ENCODE data around the gene C3orf70.

The C3orf70 gene

DNA sequence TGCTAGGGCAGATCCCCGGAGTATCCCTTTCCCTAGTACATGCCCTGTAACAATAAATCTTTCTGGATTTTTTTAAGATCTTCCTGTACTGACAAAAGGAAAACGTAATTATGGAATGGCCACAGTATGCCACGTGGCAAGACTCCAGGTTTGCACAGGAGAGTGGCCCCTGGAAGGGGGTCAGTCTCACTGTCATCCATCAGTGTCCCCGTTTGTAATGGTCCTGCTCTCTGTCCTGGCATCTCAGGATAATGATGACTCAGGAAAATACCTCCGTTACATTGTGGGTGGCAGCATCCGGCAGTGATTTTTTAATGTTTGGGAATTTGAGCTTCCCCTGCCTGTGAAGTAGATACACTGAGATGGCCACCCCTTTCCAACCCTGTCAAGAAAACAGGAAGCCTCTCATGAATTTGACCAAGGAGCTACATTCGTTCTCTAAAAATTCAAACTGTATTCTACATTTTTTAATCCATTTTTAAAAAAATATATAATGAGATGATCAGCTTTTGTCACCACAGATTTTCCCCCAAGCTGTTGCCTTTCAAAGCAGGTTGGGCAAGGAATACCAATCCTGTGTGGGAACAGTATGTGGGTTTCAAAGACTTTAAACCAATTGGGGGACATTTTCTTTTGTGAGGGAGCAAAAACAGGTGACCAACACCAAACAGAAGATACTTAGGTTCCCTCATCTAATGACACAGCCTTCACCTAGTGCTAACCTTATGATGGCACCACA lies 110.4 kb downstream of the C3orf70 start:
- no peak for DNase-seq

DNA sequence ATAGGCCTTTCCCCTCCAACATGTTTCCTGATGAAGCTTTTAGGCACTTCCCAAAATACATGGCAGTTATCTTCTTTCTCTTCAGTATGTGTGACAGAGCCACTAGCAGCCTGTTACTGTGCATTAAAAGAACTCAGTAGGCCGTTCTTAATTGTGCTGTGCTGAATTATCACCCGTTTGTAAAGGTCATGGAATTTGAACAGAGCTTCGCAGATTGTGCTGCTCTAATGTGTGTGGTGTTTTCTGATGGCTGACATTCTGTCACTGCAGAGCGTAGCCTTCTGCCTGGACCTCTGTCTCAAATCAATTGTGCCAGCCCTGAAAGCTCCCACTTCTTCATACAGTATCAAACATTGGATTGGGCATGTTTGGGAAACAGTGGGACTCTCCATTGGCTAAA lies 111.3 kb downstream of the C3orf70 start:
- no peak for DNase-seq

DNA sequence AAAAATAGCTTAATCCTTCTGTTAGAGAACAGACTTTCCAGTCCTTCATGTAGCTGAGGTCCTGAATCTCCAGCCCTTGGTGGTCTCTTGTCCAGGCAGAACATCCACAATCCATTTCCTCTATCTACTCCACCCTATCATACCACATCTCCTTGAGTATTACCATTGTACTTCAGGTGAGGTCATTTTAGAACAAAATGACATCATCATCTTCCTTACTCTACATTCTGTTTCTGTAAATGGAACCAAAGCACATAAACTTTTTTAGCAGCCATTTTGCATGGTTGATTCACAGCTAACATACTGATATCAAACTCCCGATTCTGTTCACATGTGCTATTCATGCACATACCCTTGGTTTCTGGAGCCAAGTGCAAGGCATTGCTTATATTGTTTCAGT lies 112.4 kb downstream of the C3orf70 start:
- DNase-seq: no peak

DNA sequence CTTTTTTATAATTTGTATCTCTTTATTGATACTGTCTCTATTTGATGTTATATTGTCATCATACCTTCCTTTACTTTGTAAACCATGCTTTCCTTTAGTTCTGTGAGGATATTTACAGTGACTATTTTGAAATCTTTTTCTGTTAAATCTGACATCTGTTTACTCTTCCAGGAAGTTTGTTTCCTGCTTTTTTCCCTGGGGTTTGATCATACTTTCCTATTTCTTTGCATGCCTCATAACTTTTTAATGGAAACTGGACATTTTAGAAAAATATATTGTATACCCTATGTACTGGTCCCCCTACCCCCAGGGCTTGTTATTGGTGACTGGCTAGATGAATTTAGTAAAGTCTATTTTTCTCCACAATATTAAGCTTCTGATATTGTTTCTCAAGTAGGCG lies 115.1 kb downstream of the C3orf70 start:
- DNase-seq: no peak

DNA sequence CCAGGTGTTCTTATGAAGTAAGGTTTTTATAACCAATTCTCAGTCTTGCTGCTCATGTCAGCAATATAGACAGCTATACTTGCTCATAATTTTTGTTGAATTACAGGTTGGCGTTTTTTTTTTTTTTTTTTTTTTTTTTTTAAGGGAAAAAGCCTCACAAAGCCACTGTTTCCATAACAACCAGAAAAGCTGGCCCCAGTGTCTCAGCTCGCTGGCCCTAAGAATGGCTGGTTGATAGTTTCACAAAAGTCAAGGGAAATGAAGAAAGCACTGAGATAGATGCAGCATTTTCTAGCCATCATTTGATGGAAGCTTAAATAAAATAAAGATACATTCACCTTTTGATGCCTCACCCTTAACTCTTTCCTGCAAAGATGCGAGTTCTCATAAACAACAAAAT lies 121.9 kb downstream of the C3orf70 start:
- DNase-seq: no peak

DNA sequence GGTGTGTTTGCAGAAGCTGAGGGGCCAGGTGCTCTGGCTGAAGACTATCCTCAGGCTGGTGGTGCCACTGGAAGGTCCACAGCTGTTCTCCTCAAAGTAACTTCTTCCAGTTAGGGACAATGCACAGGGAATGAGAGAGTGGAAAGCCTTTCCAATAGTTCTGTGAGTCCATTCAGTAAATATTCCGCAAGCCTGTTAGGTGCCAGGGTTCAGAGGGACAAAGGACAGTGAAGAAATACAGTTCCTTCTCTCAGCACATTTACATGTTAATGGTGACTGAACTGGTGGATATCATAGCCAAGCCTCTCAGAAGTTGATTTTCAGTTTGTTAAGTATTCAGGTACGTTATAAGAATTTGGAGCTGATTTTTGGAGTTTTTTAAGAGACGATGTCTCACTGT lies 122.5 kb downstream of the C3orf70 start:
- DNase-seq: no peak

DNA sequence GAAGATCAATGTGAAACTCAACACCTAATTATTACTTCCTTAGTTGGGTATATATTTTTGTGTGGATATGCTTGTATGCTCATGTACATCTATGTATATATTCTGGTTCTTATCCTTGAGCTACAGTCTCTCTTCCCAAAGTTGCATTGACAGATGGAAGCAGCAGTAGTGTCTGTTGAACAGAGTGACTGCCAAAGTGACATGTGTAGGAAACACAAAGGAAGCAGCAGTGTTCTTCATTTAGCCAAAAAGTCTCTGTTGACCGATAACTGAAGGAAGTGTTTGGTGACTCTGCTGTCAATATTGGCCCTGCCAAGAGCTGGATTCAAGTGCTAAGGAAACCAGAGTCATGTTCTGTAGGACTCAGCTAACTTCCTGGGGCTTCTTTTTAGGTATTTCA lies 123.8 kb downstream of the C3orf70 start:
- no peak for DNase-seq

DNA sequence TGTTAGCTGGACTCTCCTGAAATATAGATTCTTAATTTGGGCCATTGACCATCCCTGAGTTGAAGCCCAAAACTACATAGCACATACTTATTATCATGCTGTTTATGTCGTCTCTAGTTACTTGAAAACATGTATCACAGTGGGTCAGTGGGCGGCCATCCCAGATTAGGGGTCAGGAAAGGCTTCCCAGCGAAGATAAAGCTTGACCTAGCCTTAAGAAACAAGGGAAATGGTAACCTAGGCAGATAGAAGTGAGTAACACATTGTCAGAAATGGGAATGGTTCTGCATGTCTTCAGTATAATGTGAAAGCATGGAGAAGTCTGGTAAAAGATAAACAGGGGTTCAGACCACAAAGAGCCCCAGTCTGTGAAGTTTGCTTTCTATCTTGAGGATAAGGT lies 124.7 kb downstream of the C3orf70 start:
- no peak for DNase-seq

Measured in NCI-H2171 (cell line).